ENCODE data around the gene EFNA1.

EFNA1 gene

GRCh38 chr1:155174324-155175280 is 46.9 kb downstream of the EFNA1 start:
- DNase-seq (ENCODE audit: low spot score), result peak; percentile 73

- DNase-seq (ENCODE audit: low spot score), result peak; percentile 44
Observed at GRCh38 chr1:155175281-155175926, 47.7 kb downstream of the EFNA1 start.

GRCh38 chr1:155175927-155176371 is 48.3 kb downstream of the EFNA1 start:
- DNase-seq (ENCODE audit: low spot score), result peak; percentile 49

GRCh38 chr1:155176544-155177071 is 48.9 kb downstream of the EFNA1 start:
- peak; percentile 80 for DNase-seq (ENCODE audit: low spot score)

- DNase-seq (ENCODE audit: low spot score), result peak; percentile 35
Observed at GRCh38 chr1:155177192-155177917, 49.7 kb downstream of the EFNA1 start.

DNA sequence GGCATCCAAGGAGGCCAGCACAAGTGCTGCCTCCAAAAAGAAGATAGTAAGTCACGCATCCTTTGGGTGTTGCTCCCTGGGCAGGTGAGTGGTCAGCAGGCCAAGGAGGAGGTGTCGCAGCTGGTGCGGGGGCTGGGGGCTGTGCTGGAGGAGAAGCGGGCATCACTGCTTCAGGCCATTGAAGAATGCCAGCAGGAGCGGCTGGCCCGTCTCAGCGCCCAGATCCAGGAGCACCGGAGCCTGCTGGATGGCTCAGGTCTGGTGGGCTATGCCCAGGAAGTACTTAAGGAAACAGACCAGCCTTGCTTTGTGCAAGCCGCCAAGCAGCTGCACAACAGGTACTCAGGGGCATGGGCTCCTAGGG is 50.2 kb downstream of the EFNA1 start:
- DNase-seq (ENCODE audit: low spot score), result peak; percentile 34

GRCh38 chr1:155178441-155179111 is 50.9 kb downstream of the EFNA1 start:
- peak; percentile 33 for DNase-seq (ENCODE audit: low spot score)

GRCh38 chr1:155179112-155180031 is 51.7 kb downstream of the EFNA1 start:
- peak; percentile 35 for DNase-seq (ENCODE audit: low spot score)

DNA sequence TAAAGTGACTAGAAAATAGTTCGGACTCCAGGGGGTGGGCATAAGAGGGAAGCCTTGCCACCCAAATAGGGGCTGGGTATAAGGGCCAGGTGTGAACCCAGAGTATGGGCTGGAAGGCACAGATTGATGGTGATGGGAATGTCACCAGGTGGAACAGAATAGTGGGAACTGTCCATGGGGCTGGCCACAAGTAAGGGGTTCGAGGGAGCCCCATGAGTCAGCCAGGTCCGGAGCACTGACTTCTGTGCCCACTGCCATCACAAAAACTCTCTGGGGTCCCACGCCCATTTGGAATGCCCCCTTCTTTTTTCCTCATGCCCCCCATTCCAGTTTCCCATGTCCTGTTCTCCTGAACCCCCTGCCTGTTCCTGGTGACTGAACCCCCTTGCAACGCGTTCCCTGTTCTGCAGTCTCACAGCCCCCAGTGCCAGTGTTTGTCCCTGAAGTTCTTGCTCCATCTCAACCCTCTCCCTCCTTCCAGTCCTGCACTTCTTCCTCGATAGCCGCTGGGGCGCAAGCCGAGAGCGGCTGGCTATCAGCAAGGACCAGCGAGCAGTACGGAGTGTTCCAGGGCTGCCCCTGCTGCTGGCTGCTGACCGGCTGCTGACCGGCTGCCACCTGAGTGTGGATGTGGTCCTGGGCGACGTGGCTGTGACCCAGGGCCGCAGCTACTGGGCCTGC is 53.8 kb downstream of the EFNA1 start:
- DNase-seq (ENCODE audit: low spot score), result no peak

- no peak for DNase-seq (ENCODE audit: low spot score)
Observed at GRCh38 chr1:155182052-155182550, 54.4 kb downstream of the EFNA1 start.

DNA sequence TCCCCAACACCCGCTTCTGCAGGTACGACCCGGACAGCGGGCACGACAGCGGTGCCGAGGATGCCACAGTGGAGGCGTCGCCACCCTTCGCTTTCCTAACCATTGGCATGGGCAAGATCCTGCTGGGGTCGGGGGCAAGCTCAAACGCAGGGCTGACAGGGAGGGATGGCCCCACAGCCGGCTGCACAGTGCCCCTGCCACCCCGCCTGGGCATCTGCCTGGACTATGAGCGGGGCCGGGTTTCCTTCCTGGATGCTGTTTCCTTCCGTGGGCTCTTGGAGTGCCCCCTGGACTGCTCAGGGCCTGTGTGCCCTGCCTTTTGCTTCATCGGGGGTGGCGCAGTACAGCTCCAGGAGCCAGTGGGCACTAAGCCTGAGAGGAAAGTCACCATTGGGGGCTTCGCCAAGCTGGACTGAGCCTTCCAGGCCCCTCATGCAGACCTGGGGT is 56.1 kb downstream of the EFNA1 start:
- DNase-seq (ENCODE audit: low spot score), result no peak

GRCh38 chr1:155184351-155184811 is 56.7 kb downstream of the EFNA1 start:
- DNase-seq (ENCODE audit: low spot score), result no peak
